ENCODE results near the gene HSDL2. TPM values are rescaled to one million over a fixed set of nuclear protein-coding genes. Genes with fewer than 3 reads are reported as not detected.

Gene HSDL2
- polyA plus RNA-seq, 1 of the 3 experiments (the other 2 are of a cell fraction), result 14.4 TPM

DNA sequence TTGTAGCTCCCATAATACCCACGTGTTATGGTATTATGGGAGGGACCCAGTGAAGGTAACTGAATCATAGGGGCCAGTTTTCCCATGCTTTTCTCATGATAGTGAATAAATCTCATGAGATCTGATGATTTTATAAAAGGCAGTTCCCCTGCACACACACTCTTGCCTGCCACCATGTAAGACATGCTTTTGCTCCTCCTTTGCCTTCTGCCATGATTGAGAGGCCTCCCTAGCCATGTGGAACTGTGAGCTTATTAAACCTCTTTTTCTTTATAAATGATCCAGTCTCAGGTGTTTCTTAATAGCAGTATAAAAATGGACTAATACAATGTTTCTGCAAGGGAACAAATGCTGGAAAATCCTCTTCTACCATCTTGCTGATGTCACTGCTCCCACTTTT, 10.1 kb upstream of the HSDL2 start:
- H3K27me3 ChIP-seq (ENCODE audit: insufficient read depth), result no peaks in the 10 kb centered on the region
- CTCF ChIA-PET, result interaction anchor here (0.8 to 1.7 kb wide), 3 partner anchors 9 to 295 kb away, joined by 4 to 5 read pairs (median 5); no protein-coding TSS in a partner anchor
- WGBS (ENCODE audit: low lambda C conversion rate), result 44% methylated on average over 1 of the region's 1 CpG

DNA sequence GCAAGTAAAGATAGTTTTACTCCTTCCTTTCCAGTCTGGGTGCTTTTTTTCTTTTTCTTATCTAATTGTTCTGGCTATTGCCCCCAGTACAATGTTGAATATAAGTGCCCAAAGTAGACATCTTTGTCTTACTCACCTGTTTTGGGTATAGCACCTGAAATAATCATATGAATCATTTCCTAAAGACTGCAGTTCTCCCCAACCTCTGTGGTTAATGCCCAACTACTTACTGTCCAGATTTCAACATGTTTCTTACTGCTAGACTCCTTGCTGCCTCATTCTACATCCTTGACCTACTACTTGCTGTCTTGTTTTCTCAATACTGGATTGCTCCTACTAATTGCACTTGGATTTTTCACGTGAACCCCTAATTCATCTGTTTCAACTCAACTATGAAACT, 8.8 kb upstream of the HSDL2 start:
- no peak for TF ChIP-seq FOXJ3 (CRISPR knock-in tag; IDR thresholded peaks at IDR 0.05)
- TF ChIP-seq, protein P1, sequence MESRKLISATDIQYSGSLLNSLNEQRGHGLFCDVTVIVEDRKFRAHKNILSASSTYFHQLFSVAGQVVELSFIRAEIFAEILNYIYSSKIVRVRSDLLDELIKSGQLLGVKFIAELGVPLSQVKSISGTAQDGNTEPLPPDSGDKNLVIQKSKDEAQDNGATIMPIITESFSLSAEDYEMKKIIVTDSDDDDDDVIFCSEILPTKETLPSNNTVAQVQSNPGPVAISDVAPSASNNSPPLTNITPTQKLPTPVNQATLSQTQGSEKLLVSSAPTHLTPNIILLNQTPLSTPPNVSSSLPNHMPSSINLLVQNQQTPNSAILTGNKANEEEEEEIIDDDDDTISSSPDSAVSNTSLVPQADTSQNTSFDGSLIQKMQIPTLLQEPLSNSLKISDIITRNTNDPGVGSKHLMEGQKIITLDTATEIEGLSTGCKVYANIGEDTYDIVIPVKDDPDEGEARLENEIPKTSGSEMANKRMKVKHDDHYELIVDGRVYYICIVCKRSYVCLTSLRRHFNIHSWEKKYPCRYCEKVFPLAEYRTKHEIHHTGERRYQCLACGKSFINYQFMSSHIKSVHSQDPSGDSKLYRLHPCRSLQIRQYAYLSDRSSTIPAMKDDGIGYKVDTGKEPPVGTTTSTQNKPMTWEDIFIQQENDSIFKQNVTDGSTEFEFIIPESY (IDR thresholded peaks at IDR 0.05; ENCODE audit: borderline replicate concordance, low read depth), result no peak
- TF ChIP-seq RFX5 (IDR thresholded peaks at IDR 0.05; ENCODE audit: low read length), result no peak
- TF ChIP-seq, protein P2, sequence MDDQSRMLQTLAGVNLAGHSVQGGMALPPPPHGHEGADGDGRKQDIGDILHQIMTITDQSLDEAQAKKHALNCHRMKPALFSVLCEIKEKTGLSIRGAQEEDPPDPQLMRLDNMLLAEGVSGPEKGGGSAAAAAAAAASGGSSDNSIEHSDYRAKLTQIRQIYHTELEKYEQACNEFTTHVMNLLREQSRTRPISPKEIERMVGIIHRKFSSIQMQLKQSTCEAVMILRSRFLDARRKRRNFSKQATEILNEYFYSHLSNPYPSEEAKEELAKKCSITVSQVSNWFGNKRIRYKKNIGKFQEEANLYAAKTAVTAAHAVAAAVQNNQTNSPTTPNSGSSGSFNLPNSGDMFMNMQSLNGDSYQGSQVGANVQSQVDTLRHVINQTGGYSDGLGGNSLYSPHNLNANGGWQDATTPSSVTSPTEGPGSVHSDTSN (IDR thresholded peaks at IDR 0.05), result no peak
- no peak for TF ChIP-seq NFIC (IDR thresholded peaks at IDR 0.05; ENCODE audit: borderline replicate concordance)
- no peak for TF ChIP-seq GATA2 (CRISPR knock-in tag; IDR thresholded peaks at IDR 0.05)
- TF ChIP-seq, protein P3, sequence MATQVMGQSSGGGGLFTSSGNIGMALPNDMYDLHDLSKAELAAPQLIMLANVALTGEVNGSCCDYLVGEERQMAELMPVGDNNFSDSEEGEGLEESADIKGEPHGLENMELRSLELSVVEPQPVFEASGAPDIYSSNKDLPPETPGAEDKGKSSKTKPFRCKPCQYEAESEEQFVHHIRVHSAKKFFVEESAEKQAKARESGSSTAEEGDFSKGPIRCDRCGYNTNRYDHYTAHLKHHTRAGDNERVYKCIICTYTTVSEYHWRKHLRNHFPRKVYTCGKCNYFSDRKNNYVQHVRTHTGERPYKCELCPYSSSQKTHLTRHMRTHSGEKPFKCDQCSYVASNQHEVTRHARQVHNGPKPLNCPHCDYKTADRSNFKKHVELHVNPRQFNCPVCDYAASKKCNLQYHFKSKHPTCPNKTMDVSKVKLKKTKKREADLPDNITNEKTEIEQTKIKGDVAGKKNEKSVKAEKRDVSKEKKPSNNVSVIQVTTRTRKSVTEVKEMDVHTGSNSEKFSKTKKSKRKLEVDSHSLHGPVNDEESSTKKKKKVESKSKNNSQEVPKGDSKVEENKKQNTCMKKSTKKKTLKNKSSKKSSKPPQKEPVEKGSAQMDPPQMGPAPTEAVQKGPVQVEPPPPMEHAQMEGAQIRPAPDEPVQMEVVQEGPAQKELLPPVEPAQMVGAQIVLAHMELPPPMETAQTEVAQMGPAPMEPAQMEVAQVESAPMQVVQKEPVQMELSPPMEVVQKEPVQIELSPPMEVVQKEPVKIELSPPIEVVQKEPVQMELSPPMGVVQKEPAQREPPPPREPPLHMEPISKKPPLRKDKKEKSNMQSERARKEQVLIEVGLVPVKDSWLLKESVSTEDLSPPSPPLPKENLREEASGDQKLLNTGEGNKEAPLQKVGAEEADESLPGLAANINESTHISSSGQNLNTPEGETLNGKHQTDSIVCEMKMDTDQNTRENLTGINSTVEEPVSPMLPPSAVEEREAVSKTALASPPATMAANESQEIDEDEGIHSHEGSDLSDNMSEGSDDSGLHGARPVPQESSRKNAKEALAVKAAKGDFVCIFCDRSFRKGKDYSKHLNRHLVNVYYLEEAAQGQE (IDR thresholded peaks at IDR 0.05; ENCODE audit: low read depth, low read length), result no peak
- TF ChIP-seq MXI1 (IDR thresholded peaks at IDR 0.05; ENCODE audit: low read depth, low read length), result no peak
- TF ChIP-seq FOSL2 (IDR thresholded peaks at IDR 0.05; ENCODE audit: borderline replicate concordance, low read depth), result no peak
- no peak for TF ChIP-seq SMC3 (IDR thresholded peaks at IDR 0.05; ENCODE audit: low read depth, low read length)
- TF ChIP-seq RCOR1 (IDR thresholded peaks at IDR 0.05; ENCODE audit: low read length), result no peak
- TF ChIP-seq SIN3A (IDR thresholded peaks at IDR 0.05; ENCODE audit: borderline replicate concordance, low read depth, low read length), result no peak
- TF ChIP-seq, protein P4, sequence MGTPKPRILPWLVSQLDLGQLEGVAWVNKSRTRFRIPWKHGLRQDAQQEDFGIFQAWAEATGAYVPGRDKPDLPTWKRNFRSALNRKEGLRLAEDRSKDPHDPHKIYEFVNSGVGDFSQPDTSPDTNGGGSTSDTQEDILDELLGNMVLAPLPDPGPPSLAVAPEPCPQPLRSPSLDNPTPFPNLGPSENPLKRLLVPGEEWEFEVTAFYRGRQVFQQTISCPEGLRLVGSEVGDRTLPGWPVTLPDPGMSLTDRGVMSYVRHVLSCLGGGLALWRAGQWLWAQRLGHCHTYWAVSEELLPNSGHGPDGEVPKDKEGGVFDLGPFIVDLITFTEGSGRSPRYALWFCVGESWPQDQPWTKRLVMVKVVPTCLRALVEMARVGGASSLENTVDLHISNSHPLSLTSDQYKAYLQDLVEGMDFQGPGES (IDR thresholded peaks at IDR 0.05; ENCODE audit: low read depth, low read length), result no peak
- no peak for TF ChIP-seq CHD2 (IDR thresholded peaks at IDR 0.05; ENCODE audit: low read length, partially characterized antibody)
- TF ChIP-seq, protein P5, sequence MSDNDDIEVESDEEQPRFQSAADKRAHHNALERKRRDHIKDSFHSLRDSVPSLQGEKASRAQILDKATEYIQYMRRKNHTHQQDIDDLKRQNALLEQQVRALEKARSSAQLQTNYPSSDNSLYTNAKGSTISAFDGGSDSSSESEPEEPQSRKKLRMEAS (IDR thresholded peaks at IDR 0.05; ENCODE audit: low read depth), result no peak
- TF ChIP-seq YY1 (IDR thresholded peaks at IDR 0.05; ENCODE audit: low read depth), result no peak
- no peak for TF ChIP-seq NRF1 (IDR thresholded peaks at IDR 0.05; ENCODE audit: low read depth, low read length)
- TF ChIP-seq, protein P6, sequence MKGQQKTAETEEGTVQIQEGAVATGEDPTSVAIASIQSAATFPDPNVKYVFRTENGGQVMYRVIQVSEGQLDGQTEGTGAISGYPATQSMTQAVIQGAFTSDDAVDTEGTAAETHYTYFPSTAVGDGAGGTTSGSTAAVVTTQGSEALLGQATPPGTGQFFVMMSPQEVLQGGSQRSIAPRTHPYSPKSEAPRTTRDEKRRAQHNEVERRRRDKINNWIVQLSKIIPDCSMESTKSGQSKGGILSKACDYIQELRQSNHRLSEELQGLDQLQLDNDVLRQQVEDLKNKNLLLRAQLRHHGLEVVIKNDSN (IDR thresholded peaks at IDR 0.05; ENCODE audit: borderline replicate concordance, low read depth), result no peak
- Histone ChIP-seq H3K9me3 (peaks cover 3% of the 10 kb centered on the region; the same call in 1 of the 2 replicates), H3K4me2 (no peak overlapping the region), H4K20me1 (ENCODE audit: insufficient read depth) (no peaks in the 10 kb centered on the region), H3K4me3 (ENCODE audit: low read depth in 2 of 2, low read length in 1 of 2) (no peak overlapping the region), H3K4me1 (ENCODE audit: control insufficient read depth in 1 of 2, insufficient read depth in 2 of 2, low read depth in 1 of 2, low read length in 1 of 2) (no peaks in the 10 kb centered on the region), H3K9me2 (no peaks in the 10 kb centered on the region), H3K9ac (no peak overlapping the region), H3K27me3 (ENCODE audit: insufficient read depth) (no peaks in the 10 kb centered on the region), H2AFZ (ENCODE audit: low read depth) (no peak overlapping the region), H3K36me3 (replicated peaks in 1 of 2; ENCODE audit: control insufficient read depth in 1 of 2, insufficient read depth in 2 of 2, low read length in 1 of 2) (no peaks in the 10 kb centered on the region), H3F3A (replicated peaks; ENCODE audit: insufficient read depth) (no peaks in the 10 kb centered on the region), H3K27ac (ENCODE audit: low read depth in 2 of 2, low read length in 1 of 2) (no peak overlapping the region), H3K79me2 (ENCODE audit: insufficient read depth) (no peaks in the 10 kb centered on the region)
- POLR2A ChIA-PET, result interaction anchor here (0.6 kb wide), 1 partner anchor 17 kb away, joined by 3 read pairs; no protein-coding TSS in a partner anchor
- 45% methylated on average over 1 of the region's 1 CpG for WGBS (ENCODE audit: low lambda C conversion rate)
- no peak for DNase-seq
- CTCF ChIA-PET, result interaction anchor here (2.4 kb wide), 1 partner anchor 10 kb away, joined by 11 read pairs; no protein-coding TSS in a partner anchor

More for the DNA sequence above, 10.1 kb upstream of the HSDL2 start:
- H3K9me2 ChIP-seq, result no peaks in the 10 kb centered on the region
- H3K27ac ChIP-seq (ENCODE audit: low read depth in 2 of 2, low read length in 1 of 2), result no peak overlapping the region
- H3K4me3 ChIP-seq (ENCODE audit: low read depth in 2 of 2, low read length in 1 of 2), result no peak overlapping the region
- H3K36me3 ChIP-seq (replicated peaks in 1 of 2; ENCODE audit: control insufficient read depth in 1 of 2, insufficient read depth in 2 of 2, low read length in 1 of 2), result no peaks in the 10 kb centered on the region
- POLR2A ChIA-PET, result no interaction called here
- H3K79me2 ChIP-seq (ENCODE audit: insufficient read depth), result no peaks in the 10 kb centered on the region
- TF ChIP-seq NRF1 (IDR thresholded peaks at IDR 0.05; ENCODE audit: low read depth, low read length) (no peak), GABPA (IDR thresholded peaks at IDR 0.05; ENCODE audit: low read depth) (no peak)
- no peak overlapping the region for H2AFZ ChIP-seq (ENCODE audit: low read depth)
- no peak overlapping the region for H3K9ac ChIP-seq
- peaks cover 3% of the 10 kb centered on the region; the same call in 1 of the 2 replicates for H3K9me3 ChIP-seq
- H3K4me1 ChIP-seq (ENCODE audit: control insufficient read depth in 1 of 2, insufficient read depth in 2 of 2, low read depth in 1 of 2, low read length in 1 of 2), result no peaks in the 10 kb centered on the region
- no peaks in the 10 kb centered on the region for H3F3A ChIP-seq (replicated peaks; ENCODE audit: insufficient read depth)
- H3K4me2 ChIP-seq, result no peak overlapping the region
- H4K20me1 ChIP-seq (ENCODE audit: insufficient read depth), result no peaks in the 10 kb centered on the region
- no peak for DNase-seq
